GM12878 (cell line): ENCODE data around the gene RAD52. TPM values are rescaled to one million over a fixed set of nuclear protein-coding genes. Genes with fewer than 3 reads are reported as not detected.

Experiments used
- ATAC-seq: fragments of 200-7000 bp; cut with Tn5 transposase; 3 replicates; pipeline ENCODE4 v1.9.1; 2020; ENCODE audit warnings: mild to moderate bottlenecking, moderate library complexity
- BruUV-seq: library from RNA; stranded (reverse); fragments of 400-500 nt; replicated peaks from 2 replicates; lab custom pipeline; 2021; lab: Mats Ljungman, UMichigan
- CTCF ChIA-PET: fragments of 300-600 bp; sonication (Branson Sonifier 250); formaldehyde crosslinking; extraction: SDS; loops from one replicate; lab custom pipeline; 2021; ENCODE audit warnings: inconsistent platforms; lab: Yijun Ruan, JAX
- POLR2A ChIA-PET: fragments of 350-600 bp; formaldehyde crosslinking; extraction: SDS; loops from one replicate; lab custom pipeline; 2021; ENCODE audit warnings: inconsistent platforms; lab: Charles Lee
- RAD21 ChIA-PET: fragments of 300-600 bp; sonication (Branson Sonifier 250); formaldehyde crosslinking; loops from one replicate; lab custom pipeline; 2023; ENCODE audit warnings: antibody characterized with exemption; ENCODE audit not compliant: unreplicated experiment; lab: Charles Lee
- SMC1A ChIA-PET: fragments of 300-600 bp; sonication (Branson Sonifier 250); formaldehyde crosslinking; loops from one replicate; lab custom pipeline; 2023; ENCODE audit not compliant: unreplicated experiment, uncharacterized antibody; lab: Charles Lee
- DNase-seq: peaks from one replicate; pipeline ENCODE4 v3.0.0-alpha.2; 2011; ENCODE audit warnings: low read depth, low spot score
- FAIRE-seq: peaks from 3 replicates; lab custom pipeline; 2011; peaks lifted over from hg19 to GRCh38; lab: Jason Lieb, UNC
- H2AFZ ChIP-seq: 2 replicates; pipeline ENCODE4 v1.6.0; 2011; ENCODE audit warnings: low read depth, low read length, control low read depth; ENCODE audit not compliant: control insufficient read depth
- H3K27ac ChIP-seq: 2 replicates; pipeline ENCODE4 v1.5.1; 2011; ENCODE audit warnings: control low read depth; ENCODE audit not compliant: control insufficient read depth, insufficient read depth
- H3K27me3 ChIP-seq, 2 experiments: replicated peaks in 1 of 2; 2 replicates each; pipeline versions ENCODE4 v1.6.0 to v1.6.1; 2011; ENCODE audit warnings: low read length in 1 of 2; ENCODE audit not compliant: control insufficient read depth in 2 of 2, insufficient read depth in 2 of 2
- H3K36me3 ChIP-seq, 2 experiments: 2 replicates each; pipeline ENCODE4 v1.5.1; 2011; ENCODE audit warnings: low read length in 1 of 2; ENCODE audit not compliant: control insufficient read depth in 2 of 2, insufficient read depth in 2 of 2
- H3K4me1 ChIP-seq: 2 replicates; pipeline ENCODE4 v1.6.1; 2011; ENCODE audit warnings: mild to moderate bottlenecking, low read length, moderate library complexity, mixed read lengths; ENCODE audit not compliant: control insufficient read depth, insufficient read depth
- H3K4me2 ChIP-seq: 2 replicates; pipeline ENCODE4 v1.6.0; 2011; ENCODE audit warnings: control low read depth; ENCODE audit not compliant: control insufficient read depth, insufficient read depth
- H3K4me3 ChIP-seq: fragments of 200-600 bp; sonication (generic); 2 replicates; pipeline ENCODE4 v1.5.1; 2016
- H3K79me2 ChIP-seq: 2 replicates; pipeline ENCODE4 v1.6.0; 2011; ENCODE audit warnings: low read length; ENCODE audit not compliant: control insufficient read depth, insufficient read depth
- H3K9ac ChIP-seq: 2 replicates; pipeline ENCODE4 v1.8.0; 2011; ENCODE audit warnings: low read length, control low read depth, mixed read lengths; ENCODE audit not compliant: control insufficient read depth, insufficient read depth
- H3K9me3 ChIP-seq: replicated peaks from 3 replicates; pipeline ENCODE4 v1.5.1; 2011; ENCODE audit warnings: mild to moderate bottlenecking, low read length; ENCODE audit not compliant: control insufficient read depth, insufficient read depth
- H4K20me1 ChIP-seq: 2 replicates; pipeline ENCODE4 v1.6.0; 2011; ENCODE audit not compliant: control insufficient read depth, insufficient read depth
- HDAC2 ChIP-seq: fragments of 200-600 bp; sonication (generic); IDR thresholded peaks from 2 replicates; pipeline ENCODE4 v1.6.1; 2017
- HDAC6 ChIP-seq: fragments of 200-600 bp; sonication (generic); IDR thresholded peaks from one replicate; pipeline ENCODE4 v1.8.0; 2017; ENCODE audit warnings: antibody characterized with exemption; ENCODE audit not compliant: unreplicated experiment
- JUND ChIP-seq: IDR thresholded peaks from 2 replicates; pipeline ENCODE4 v1.6.1; 2012; ENCODE audit warnings: low read depth, mild to moderate bottlenecking, low read length, improper control_type of control experiment, moderate library complexity
- MYC ChIP-seq: IDR thresholded peaks from 2 replicates; pipeline ENCODE4 v1.6.1; 2011; ENCODE audit warnings: mild to moderate bottlenecking, low read length, moderate library complexity, inconsistent platforms; ENCODE audit not compliant: insufficient read depth, insufficient replicate concordance, insufficient read length, severe bottlenecking
- NBN ChIP-seq: fragments of 450-650 bp; IDR thresholded peaks from 2 replicates; pipeline ENCODE4 v1.6.1; 2016
- PML ChIP-seq: IDR thresholded peaks from 2 replicates; pipeline ENCODE4 v1.6.1; 2012; ENCODE audit warnings: low read length, inconsistent platforms
- POLR2A ChIP-seq: IDR thresholded peaks from 2 replicates; pipeline ENCODE4 v1.6.1; 2011; ENCODE audit warnings: low read depth, mild to moderate bottlenecking, low read length
- POLR2AphosphoS5 ChIP-seq: IDR thresholded peaks from 2 replicates; pipeline ENCODE4 v1.6.1; 2011; ENCODE audit warnings: mild to moderate bottlenecking, low read length, inconsistent platforms
- SKIL ChIP-seq: fragments of 450-650 bp; IDR thresholded peaks from 2 replicates; pipeline ENCODE4 v1.6.1; 2017; ENCODE audit warnings: mild to moderate bottlenecking, low read depth, inconsistent platforms; ENCODE audit not compliant: poor library complexity, severe bottlenecking
- SMAD5 ChIP-seq: IDR thresholded peaks from 2 replicates; pipeline ENCODE4 v1.6.1; 2016; ENCODE audit warnings: antibody characterized with exemption, low read depth
- STAT1 ChIP-seq: fragments of 450-650 bp; conservative IDR thresholded peaks from 2 replicates; pipeline ENCODE4 v1.6.1; 2014; ENCODE audit warnings: antibody characterized with exemption, mild to moderate bottlenecking
- ZBTB40 ChIP-seq: fragments of 450-650 bp; IDR thresholded peaks from 2 replicates; pipeline ENCODE4 v1.6.1; 2016; ENCODE audit warnings: mild to moderate bottlenecking, moderate library complexity, borderline replicate concordance
- ZNF217 ChIP-seq: fragments of 450-650 bp; IDR thresholded peaks from 2 replicates; pipeline ENCODE4 v1.6.1; 2017; ENCODE audit warnings: antibody characterized with exemption, mild to moderate bottlenecking
- ZSCAN29 ChIP-seq: fragments of 450-650 bp; IDR thresholded peaks from 2 replicates; pipeline ENCODE4 v1.6.1; 2017; ENCODE audit warnings: mild to moderate bottlenecking, moderate library complexity
- WGBS: methylation state at CpG from one replicate; pipeline ENCODE4 v1.1.6; 2016; ENCODE audit warnings: low lambda C conversion rate; ENCODE audit not compliant: insufficient replicate concordance, insufficient coverage; ENCODE audit errors: missing lambda C conversion rate; 5-methylcytosine and 5-hydroxymethylcytosine counted together
- in situ Hi-C: fragments of 300-500 bp; cut with MboI; formaldehyde crosslinking; loops from 9 replicates; pipeline ENCODE4 v1.14.3; 2018; ENCODE audit warnings: mixed read lengths
- intact Hi-C: fragments of 100-400 bp; cut with micrococcal nuclease; formaldehyde crosslinking; loops from one replicate; pipeline ENCODE4 v1.14.2; 2022; ENCODE audit not compliant: unreplicated experiment
- polyA plus RNA-seq, 11 experiments: library from polyadenylated mRNA; depleted of rRNA in 4 of 11; unstranded in 6 of 11; stranded (reverse) in 5 of 11; fragments of >200 nt; fragmentation: Nextera tagmentation in 4 of 11; fragmentation: Illumina TruSeq in 1 of 11; extraction: Ambion mirVana in 4 of 11; extraction: Trizol in 1 of 11; gene quantifications; 1 replicate in 1 of 11; 2 replicates in 10 of 11; pipeline versions ENCODE4 v1.2.1 to v1.2.3, GENCODE V29; 2011 to 2016; ENCODE audit warnings: inconsistent platforms in 2 of 11, missing spikeins in 2 of 11, low read depth in 1 of 11
- total RNA-seq, 4 experiments: library from RNA; depleted of rRNA in 3 of 4; stranded (reverse); fragments of >200 nt in 3 of 4; fragmentation: Illumina TruSeq in 1 of 4; extraction: Trizol in 1 of 4; gene quantifications; 2 replicates each; pipeline versions ENCODE4 v1.2.1 to v1.2.3, GENCODE V29; 2013 to 2021

RAD52 gene
- total and polyA plus RNA-seq, 10 of the 15 experiments (the other 5 are each of a cell fraction or from before 2014, with no cell fraction given) = 2.0 to 15.7 (median 8.9) TPM

- FAIRE-seq = no peak
Observed at GRCh38 chr12:931060-931459, 18.4 kb downstream of the RAD52 start.

More at GRCh38 chr12:931060-931459, 18.4 kb downstream of the RAD52 start:
- in situ Hi-C loops (no loop called here), intact Hi-C loops (no loop called here)
- peaks cover 8 to 12% of the 10 kb centered on the region in 2 experiments for H3K36me3 ChIP-seq
- WGBS = 99% methylated on average over 5 of the region's 5 CpGs
- H2AFZ ChIP-seq = no peak overlapping the region
- ATAC-seq (no peak), DNase-seq (no peak)
- H3K9me3 ChIP-seq = no peaks in the 10 kb centered on the region
- no peaks in the 10 kb centered on the region for H3K79me2 ChIP-seq
- no peaks in the 10 kb centered on the region for H3K27me3 ChIP-seq
- ChIA-PET SMC1A (no interaction called here), POLR2A (no interaction called here), RAD21 (no interaction called here), CTCF (no interaction called here)
- H3K4me2 ChIP-seq = no peak overlapping the region
- TF ChIP-seq HDAC2 (no peak), SKIL (no peak), ZNF217 (no peak), MYC (no peak), PML (no peak), NBN (no peak), STAT1 (no peak), JUND (no peak), POLR2A (no peak), HDAC6 (no peak), POLR2AphosphoS5 (no peak), SMAD5 (no peak), ZSCAN29 (no peak), ZBTB40 (no peak)
- H3K4me1 ChIP-seq = no peaks in the 10 kb centered on the region
- no peaks in the 10 kb centered on the region for H4K20me1 ChIP-seq
- no peak overlapping the region for H3K27ac ChIP-seq
- H3K9ac ChIP-seq = no peak overlapping the region
- no peak overlapping the region for H3K4me3 ChIP-seq
- no TSS peak for BruUV-seq
